CD8-positive, alpha-beta memory T cell (primary cell): Measurements from ENCODE around the gene PAIP2. TPM values are rescaled to one million over a fixed set of nuclear protein-coding genes. Genes with fewer than 3 reads are reported as not detected.

Source experiments
- CTCF ChIA-PET: fragments of 350-600 bp; sonication (Branson Sonifier 250); formaldehyde crosslinking; loops from one replicate; lab custom pipeline; 2021; ENCODE audit warnings: antibody characterized with exemption; lab: Charles Lee
- POLR2A ChIA-PET: fragments of 350-600 bp; sonication (Branson Sonifier 250); formaldehyde crosslinking; loops from one replicate; lab custom pipeline; 2021; ENCODE audit warnings: antibody characterized with exemption; lab: Charles Lee
- DNase-seq, 5 donors: peaks; one replicate each; pipeline versions ENCODE4 v3.0.0 to v3.0.0-alpha.2; 2020 to 2022; ENCODE audit warnings: mixed read lengths in 1 of 5
- H3K27ac ChIP-seq: one replicate; pipeline ENCODE4 v1.7.0; 2013; ENCODE audit warnings: low read depth, mild to moderate bottlenecking, low read length, moderate library complexity
- H3K27me3 ChIP-seq: 2 replicates; pipeline ENCODE4 v1.7.0; 2013; ENCODE audit warnings: low read length, mild to moderate bottlenecking; ENCODE audit not compliant: insufficient read depth, poor library complexity, severe bottlenecking
- H3K36me3 ChIP-seq: 2 replicates; pipeline ENCODE4 v1.7.0; 2013; ENCODE audit warnings: mild to moderate bottlenecking, low read length, moderate library complexity; ENCODE audit not compliant: insufficient read depth
- H3K4me1 ChIP-seq: 2 replicates; pipeline ENCODE4 v1.7.0; 2013; ENCODE audit warnings: mild to moderate bottlenecking, low read length, moderate library complexity; ENCODE audit not compliant: insufficient read depth
- H3K4me3 ChIP-seq: 2 replicates; pipeline ENCODE4 v1.7.0; 2013; ENCODE audit warnings: mild to moderate bottlenecking, low read length
- H3K9me3 ChIP-seq: 2 replicates; pipeline ENCODE4 v1.7.0; 2013; ENCODE audit warnings: mild to moderate bottlenecking, low read length
- H3K27ac Mint-ChIP-seq, 8 donors: one replicate each; pipeline ENCODE4 v1.8.0; 2020 to 2021; ENCODE audit warnings: mixed read lengths in 8 of 8, mild to moderate bottlenecking in 6 of 8, inconsistent platforms in 3 of 8, moderate library complexity in 3 of 8
- H3K27me3 Mint-ChIP-seq, 2 donors: one replicate each; pipeline ENCODE4 v1.8.0; 2020 to 2021; ENCODE audit warnings: mixed read lengths in 2 of 2, mild to moderate bottlenecking in 1 of 2, moderate library complexity in 1 of 2
- H3K36me3 Mint-ChIP-seq, 3 donors: one replicate each; pipeline ENCODE4 v1.8.0; 2020 to 2021; ENCODE audit warnings: mixed read lengths in 3 of 3, inconsistent platforms in 1 of 3, mild to moderate bottlenecking in 1 of 3
- H3K4me1 Mint-ChIP-seq, 3 donors: one replicate each; pipeline ENCODE4 v1.8.0; 2020 to 2021; ENCODE audit warnings: mixed read lengths in 3 of 3, inconsistent platforms in 1 of 3, mild to moderate bottlenecking in 1 of 3
- H3K4me3 Mint-ChIP-seq, 7 donors: one replicate each; pipeline ENCODE4 v1.8.0; 2020 to 2021; ENCODE audit warnings: mixed read lengths in 7 of 7, mild to moderate bottlenecking in 6 of 7, moderate library complexity in 4 of 7, inconsistent platforms in 2 of 7
- H3K9me3 Mint-ChIP-seq, 5 donors: one replicate each; pipeline ENCODE4 v1.8.0; 2020 to 2022; ENCODE audit warnings: mixed read lengths in 5 of 5, mild to moderate bottlenecking in 3 of 5, moderate library complexity in 2 of 5, inconsistent platforms in 1 of 5
- polyA plus RNA-seq: library from polyadenylated mRNA; unstranded; fragments of 300-500 nt; fragmentation: Illumina TruSeq; gene quantifications from one replicate; pipeline ENCODE4 v1.2.3, GENCODE V29; 2021
- total RNA-seq, 2 experiments: library from RNA; stranded (reverse); gene quantifications; one replicate each; pipeline ENCODE4 v1.2.3, GENCODE V29; 2021

Gene PAIP2
- total and polyA plus RNA-seq, 3 experiments from 2014 or later, result 67.9 to 342 (median 77.0) TPM

- no peaks in the 10 kb centered on the region for H3K27me3 Mint-ChIP-seq
- no peak overlapping the region for H3K4me3 ChIP-seq
- H3K27ac Mint-ChIP-seq, result peak overlapping the region in 3 of 8 donors; percentile 13 to 65 (median 45)
- peak overlapping the region in 3 of 7 donors; percentile 2 to 51 (median 41) for H3K4me3 Mint-ChIP-seq
- no peaks in the 10 kb centered on the region for H3K9me3 Mint-ChIP-seq
- H3K27ac ChIP-seq, result no peak overlapping the region
- no peaks in the 10 kb centered on the region for H3K9me3 ChIP-seq
- H3K36me3 Mint-ChIP-seq, result peaks cover 0 to 4% (median 3%) of the 10 kb centered on the region in 3 donors
- ChIA-PET POLR2A (no interaction called here), CTCF (interaction anchor here (4.8 kb wide), 1 partner anchor 8 kb away, joined by 38 read pairs; the partner anchor contains the start of gene MZB1)
- H3K4me1 Mint-ChIP-seq, result peaks cover 24 to 38% (median 29%) of the 10 kb centered on the region in 3 donors
- H3K36me3 ChIP-seq, result no peaks in the 10 kb centered on the region
- peaks cover 17% of the 10 kb centered on the region for H3K4me1 ChIP-seq
- no peak for DNase-seq
- H3K27me3 ChIP-seq, result no peaks in the 10 kb centered on the region
Observed at GRCh38 chr5:139399501-139400121, 58.0 kb downstream of the PAIP2 start.

DNA sequence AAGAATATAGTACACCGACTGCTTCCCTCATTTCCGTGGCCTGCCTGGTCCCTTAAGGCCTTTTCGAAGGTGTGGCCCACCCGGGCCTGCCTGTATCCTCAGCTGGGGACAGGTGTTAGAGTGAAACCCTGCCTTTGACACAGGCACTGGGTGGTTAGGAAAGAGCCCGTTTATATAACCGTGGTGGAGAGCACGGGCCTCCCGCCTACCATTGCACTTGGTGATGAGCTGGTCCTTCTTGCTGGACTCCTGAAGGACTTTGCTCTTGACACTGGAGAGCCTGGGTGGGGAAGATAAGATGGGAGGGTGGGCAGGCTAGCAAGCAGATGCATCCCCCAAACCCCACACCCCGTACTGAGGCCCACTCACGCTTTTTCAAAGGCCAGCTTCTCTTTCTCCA is 59.9 kb downstream of the PAIP2 start:
- Histone ChIP-seq H3K27me3 (no peaks in the 10 kb centered on the region), H3K4me3 (no peak overlapping the region), H3K36me3 (no peaks in the 10 kb centered on the region), H3K27ac (no peak overlapping the region), H3K4me1 (peaks cover 22% of the 10 kb centered on the region), H3K9me3 (no peaks in the 10 kb centered on the region)
- Mint-ChIP-seq H3K4me1 (peaks cover 25 to 34% (median 30%) of the 10 kb centered on the region in 3 donors), H3K4me3 (no peak overlapping the region), H3K36me3 (peaks cover 0 to 4% (median 3%) of the 10 kb centered on the region in 3 donors), H3K27me3 (no peaks in the 10 kb centered on the region), H3K27ac (peak overlapping the region in 2 of 8 donors; percentile 12 to 72), H3K9me3 (no peaks in the 10 kb centered on the region)
- ChIA-PET CTCF (interaction anchor here (0.7 to 4.8 kb wide), 3 partner anchors 9 to 59 kb away, joined by 3 to 38 read pairs (median 8); partner anchors contain the start of genes MZB1 and PAIP2), POLR2A (interaction anchor here (1.6 kb wide), 1 partner anchor 59 kb away, joined by 3 read pairs; no protein-coding TSS in a partner anchor)
- DNase-seq, result no peak

DNA sequence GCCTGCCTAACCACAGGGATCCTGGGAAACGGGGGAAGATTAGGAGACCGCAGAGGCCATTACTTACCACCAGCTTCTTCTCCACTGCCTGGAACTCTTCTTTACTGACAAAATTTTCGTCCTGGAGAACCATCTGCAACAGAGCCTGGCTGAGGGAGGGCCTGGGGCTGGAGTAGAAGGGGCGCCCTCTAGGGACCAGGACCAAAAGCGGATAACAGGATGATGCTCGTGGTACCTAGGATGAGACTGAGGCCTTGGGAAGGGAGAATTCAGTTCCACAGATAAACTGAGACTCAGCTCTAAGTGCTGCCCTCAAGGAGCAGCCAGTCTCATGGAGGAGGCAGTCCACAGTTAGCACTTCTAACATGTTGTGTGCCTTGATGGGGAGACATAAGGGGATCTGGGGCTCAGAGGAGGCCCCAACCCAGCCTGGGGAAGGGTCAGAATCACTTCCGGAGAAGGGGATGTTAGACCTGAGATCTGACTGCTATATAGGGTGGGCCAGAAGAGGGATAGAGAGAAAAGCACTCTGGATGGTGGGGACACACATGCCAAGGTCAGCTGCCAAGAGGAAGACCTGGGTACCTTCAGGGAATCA is 61.0 kb downstream of the PAIP2 start:
- no peak overlapping the region for H3K4me3 ChIP-seq
- peak overlapping the region in 7 of 8 donors; percentile 69 to 100 (median 99) for H3K27ac Mint-ChIP-seq
- H3K27me3 ChIP-seq, result no peaks in the 10 kb centered on the region
- H3K36me3 ChIP-seq, result no peaks in the 10 kb centered on the region
- H3K27me3 Mint-ChIP-seq, result no peaks in the 10 kb centered on the region
- H3K27ac ChIP-seq, result peak overlapping the region; percentile 81
- ChIA-PET CTCF (interaction anchor here (0.8 to 4.8 kb wide), 8 partner anchors 8 to 158 kb away, joined by 3 to 38 read pairs (median 4); partner anchors contain the start of genes MZB1, PAIP2 and UBE2D2), POLR2A (interaction anchor here (1.6 to 1.9 kb wide), 2 partner anchors 11 to 60 kb away, joined by 3 to 9 read pairs; no protein-coding TSS in a partner anchor)
- peaks cover 25 to 34% (median 30%) of the 10 kb centered on the region in 3 donors for H3K4me1 Mint-ChIP-seq
- H3K4me3 Mint-ChIP-seq, result peak overlapping the region; percentile 85 to 98 (median 97)
- peaks cover 22% of the 10 kb centered on the region for H3K4me1 ChIP-seq
- H3K9me3 Mint-ChIP-seq, result no peaks in the 10 kb centered on the region
- no peak for DNase-seq
- H3K9me3 ChIP-seq, result no peaks in the 10 kb centered on the region
- H3K36me3 Mint-ChIP-seq, result peaks cover 0 to 4% (median 3%) of the 10 kb centered on the region in 3 donors

DNA sequence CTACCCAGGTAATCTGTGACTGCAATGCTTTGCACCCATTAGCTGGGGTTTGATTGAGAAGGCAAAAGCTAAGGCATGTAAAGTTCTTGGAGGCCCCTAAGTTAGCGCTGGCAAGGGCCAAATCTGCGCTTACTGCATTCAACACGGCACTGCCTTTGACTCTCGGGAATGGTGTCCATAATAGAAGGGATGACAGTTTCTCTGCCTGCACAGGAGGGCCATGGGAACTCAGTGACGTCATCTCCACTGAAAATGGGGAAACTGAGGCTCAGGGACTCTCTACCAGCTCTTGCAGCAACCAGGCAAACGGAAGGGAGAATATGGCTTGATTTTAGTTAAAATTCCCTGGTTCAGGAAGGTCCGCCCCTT is 61.7 kb downstream of the PAIP2 start:
- Histone ChIP-seq H3K4me1 (peaks cover 22% of the 10 kb centered on the region), H3K36me3 (no peaks in the 10 kb centered on the region), H3K27ac (peak overlapping the region; percentile 81), H3K9me3 (no peaks in the 10 kb centered on the region), H3K27me3 (no peaks in the 10 kb centered on the region), H3K4me3 (peak overlapping the region; percentile 54)
- Mint-ChIP-seq H3K9me3 (no peaks in the 10 kb centered on the region), H3K36me3 (peaks cover 0 to 4% (median 3%) of the 10 kb centered on the region in 3 donors), H3K27ac (peak overlapping the region; percentile 93 to 100 (median 99)), H3K4me3 (peak overlapping the region; percentile 85 to 98 (median 97)), H3K4me1 (peaks cover 25 to 34% (median 30%) of the 10 kb centered on the region in 3 donors), H3K27me3 (no peaks in the 10 kb centered on the region)
- POLR2A ChIA-PET, result interaction anchor here (0.6 to 1.9 kb wide), 6 partner anchors 12 to 197 kb away, joined by 3 to 10 read pairs (median 6); partner anchors contain the start of genes MZB1, PAIP2, STING1 and UBE2D2
- CTCF ChIA-PET, result interaction anchor here (0.8 to 4.8 kb wide), 13 partner anchors 7 to 158 kb away, joined by 3 to 38 read pairs (median 3); partner anchors contain the start of genes MZB1, PAIP2 and UBE2D2
- DNase-seq, result no peak

GRCh38 chr5:139403787-139404483 is 62.3 kb downstream of the PAIP2 start, which contains the start of gene SPATA24:
Gene SPATA24 (minus strand): TSS chr5:139404089. CDS start chr5:139404060, 29 bp downstream.
- H3K36me3 ChIP-seq, result no peaks in the 10 kb centered on the region
- peaks cover 22% of the 10 kb centered on the region for H3K4me1 ChIP-seq
- ChIA-PET CTCF (interaction anchor here (0.9 to 4.8 kb wide), 9 partner anchors 8 to 113 kb away, joined by 3 to 38 read pairs (median 4); partner anchors contain the start of genes MZB1 and PAIP2), POLR2A (interaction anchor here (0.6 to 1.9 kb wide), 8 partner anchors 12 to 197 kb away, joined by 3 to 10 read pairs (median 4); partner anchors contain the start of genes DNAJC18, MZB1, PAIP2 and STING1)
- peak; percentile 96 to 98 (median 97) for DNase-seq
- no peaks in the 10 kb centered on the region for H3K9me3 ChIP-seq
- H3K36me3 Mint-ChIP-seq, result peaks cover 0 to 4% (median 3%) of the 10 kb centered on the region in 3 donors
- peak within 1 kb of the TSS; percentile 57 for H3K4me3 ChIP-seq
- H3K4me1 Mint-ChIP-seq, result peaks cover 25 to 34% (median 30%) of the 10 kb centered on the region in 3 donors
- no peaks in the 10 kb centered on the region for H3K27me3 Mint-ChIP-seq
- H3K9me3 Mint-ChIP-seq, result no peaks in the 10 kb centered on the region
- peak within 1 kb of the TSS; percentile 81 for H3K27ac ChIP-seq
- peak within 1 kb of the TSS; percentile 85 to 98 (median 97) for H3K4me3 Mint-ChIP-seq
- H3K27ac Mint-ChIP-seq, result peak within 1 kb of the TSS; percentile 93 to 100 (median 99)
- H3K27me3 ChIP-seq, result no peaks in the 10 kb centered on the region

DNA sequence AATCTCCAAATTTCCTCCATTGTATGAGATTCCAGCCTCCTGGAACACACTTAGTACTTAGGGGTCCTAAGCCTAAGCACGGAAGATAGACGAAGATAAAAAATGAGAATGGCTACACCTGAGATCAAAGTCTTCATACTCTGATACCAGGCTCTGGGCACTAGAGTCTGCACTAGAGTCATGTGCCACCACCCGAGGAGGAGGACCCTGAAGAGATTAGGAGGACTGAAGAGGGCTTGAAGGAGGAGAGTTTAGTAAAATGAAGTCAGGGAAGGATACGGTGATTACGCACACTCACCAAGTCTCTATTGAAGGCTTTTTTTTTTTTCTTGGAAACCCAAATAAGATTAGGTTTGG is 62.8 kb downstream of the PAIP2 start:
- H3K27me3 ChIP-seq, result no peaks in the 10 kb centered on the region
- peak overlapping the region; percentile 81 for H3K27ac ChIP-seq
- ChIA-PET POLR2A (interaction anchor here (0.6 to 1.9 kb wide), 7 partner anchors 13 to 156 kb away, joined by 3 to 10 read pairs (median 5); partner anchors contain the start of genes DNAJC18, MZB1, PAIP2 and STING1), CTCF (interaction anchor here (0.9 to 4.8 kb wide), 7 partner anchors 9 to 113 kb away, joined by 3 to 38 read pairs (median 5); partner anchors contain the start of genes MZB1 and PAIP2)
- Mint-ChIP-seq H3K4me1 (peaks cover 21 to 30% (median 26%) of the 10 kb centered on the region in 3 donors), H3K9me3 (no peaks in the 10 kb centered on the region), H3K27ac (peak overlapping the region; percentile 93 to 100 (median 99)), H3K36me3 (peaks cover 0 to 3% (median 1%) of the 10 kb centered on the region in 3 donors), H3K4me3 (peak overlapping the region; percentile 85 to 98 (median 97)), H3K27me3 (no peaks in the 10 kb centered on the region)
- peak overlapping the region; percentile 57 for H3K4me3 ChIP-seq
- no peaks in the 10 kb centered on the region for H3K9me3 ChIP-seq
- DNase-seq, result no peak
- peaks cover 22% of the 10 kb centered on the region for H3K4me1 ChIP-seq
- no peaks in the 10 kb centered on the region for H3K36me3 ChIP-seq

GRCh38 chr5:139406963-139407362 is 65.3 kb downstream of the PAIP2 start:
- H3K4me3 ChIP-seq, result no peak overlapping the region
- H3K9me3 Mint-ChIP-seq, result no peaks in the 10 kb centered on the region
- DNase-seq, result no peak
- H3K36me3 ChIP-seq, result no peaks in the 10 kb centered on the region
- ChIA-PET POLR2A (no interaction called here), CTCF (interaction anchor here (1.2 kb wide), 1 partner anchor 11 kb away, joined by 3 read pairs; no protein-coding TSS in a partner anchor)
- peak overlapping the region in 1 of 8 donors; percentile 40 for H3K27ac Mint-ChIP-seq
- H3K36me3 Mint-ChIP-seq, result peaks cover 0 to 3% (median 2%) of the 10 kb centered on the region in 3 donors
- no peaks in the 10 kb centered on the region for H3K9me3 ChIP-seq
- H3K4me3 Mint-ChIP-seq, result no peak overlapping the region
- H3K4me1 Mint-ChIP-seq, result peaks cover 21 to 25% (median 23%) of the 10 kb centered on the region in 3 donors
- H3K4me1 ChIP-seq, result peaks cover 22% of the 10 kb centered on the region
- H3K27ac ChIP-seq, result no peak overlapping the region
- no peaks in the 10 kb centered on the region for H3K27me3 ChIP-seq
- no peaks in the 10 kb centered on the region for H3K27me3 Mint-ChIP-seq
